ENCODE measurements around the gene MALRD1. TPM values are rescaled to one million over a fixed set of nuclear protein-coding genes. Genes with fewer than 3 reads are reported as not detected.

MALRD1 gene
- polyA plus RNA-seq, 6 donors from 2014 or later: not detected

DNA sequence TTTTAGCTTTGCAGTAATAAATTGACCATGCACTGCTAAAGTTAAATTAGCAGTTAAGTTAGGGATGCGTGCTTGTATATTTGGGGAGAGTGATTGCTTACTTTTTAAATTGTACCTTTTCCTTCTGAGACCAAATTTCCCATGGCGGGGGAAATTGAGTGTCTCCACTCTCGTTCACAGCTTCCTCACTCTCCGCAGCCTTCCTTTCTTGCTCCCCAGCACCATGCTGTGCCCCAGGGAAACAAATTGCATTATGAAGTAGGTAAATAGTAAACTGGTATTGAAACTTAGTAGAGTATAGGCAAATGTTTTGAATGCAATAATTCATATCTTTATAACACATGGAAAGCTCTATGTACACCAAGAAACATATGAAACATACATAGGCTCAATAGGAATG lies 85.4 kb downstream of the MALRD1 start:
- ATAC-seq (ENCODE audit: low read depth in 2 of 2): no peak
- H3K4me1 Mint-ChIP-seq: no peaks in the 10 kb centered on the region
- H3K36me3 Mint-ChIP-seq: no peaks in the 10 kb centered on the region
- DNase-seq: no peak
- no peak overlapping the region for H3K27ac Mint-ChIP-seq
- peaks cover 0 to 4% (median 0%) of the 10 kb centered on the region in 7 donors for H3K9me3 Mint-ChIP-seq
- H3K4me3 Mint-ChIP-seq: no peak overlapping the region
- no peaks in the 10 kb centered on the region for H3K27me3 Mint-ChIP-seq

DNA sequence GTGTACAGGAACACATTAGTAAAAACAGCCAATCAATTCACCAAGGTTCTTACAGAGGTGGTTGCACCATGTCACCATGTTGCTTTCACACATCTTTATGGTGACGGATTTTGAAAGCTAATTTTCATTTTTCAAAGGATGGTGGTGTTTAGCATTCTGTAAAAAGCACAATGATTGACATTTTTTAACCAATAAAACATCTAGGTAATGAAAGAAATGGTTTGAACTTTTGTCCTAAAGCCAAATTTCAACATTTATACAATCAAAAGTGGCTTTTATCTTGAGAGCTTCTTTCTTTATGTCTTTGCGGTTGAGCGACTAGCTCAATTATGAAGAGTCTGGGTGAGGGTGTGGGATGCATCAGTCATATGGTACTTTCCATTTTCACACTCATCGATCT lies 94.4 kb downstream of the MALRD1 start:
- Mint-ChIP-seq H3K36me3 (no peaks in the 10 kb centered on the region), H3K27me3 (no peaks in the 10 kb centered on the region), H3K4me3 (no peak overlapping the region), H3K4me1 (no peaks in the 10 kb centered on the region), H3K9me3 (peaks cover 0 to 15% (median 3%) of the 10 kb centered on the region in 7 donors), H3K27ac (no peak overlapping the region)
- DNase-seq (no peak), ATAC-seq (ENCODE audit: low read depth in 2 of 2) (no peak)

DNA sequence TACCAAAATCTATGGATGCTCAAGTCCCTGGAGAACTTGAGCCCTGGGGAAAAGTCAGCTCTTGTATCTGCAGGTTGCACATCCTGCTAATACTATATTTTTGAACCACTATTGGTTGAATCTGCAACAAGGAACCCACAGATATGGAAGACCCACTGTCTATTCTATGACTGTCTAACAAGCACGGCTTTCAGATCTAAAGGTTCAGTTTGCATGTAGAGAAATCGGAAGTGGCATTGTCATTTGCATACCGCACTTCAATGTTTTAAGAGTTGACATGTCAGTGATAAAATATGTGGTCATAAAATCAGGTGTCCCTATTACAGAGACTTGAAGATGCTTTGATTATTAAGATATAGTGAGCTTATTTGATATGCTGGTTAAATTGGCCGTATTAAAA lies 95.6 kb downstream of the MALRD1 start:
- ATAC-seq (ENCODE audit: low read depth in 2 of 2) (no peak), DNase-seq (no peak)
- H3K9me3 Mint-ChIP-seq: peaks cover 0 to 15% (median 4%) of the 10 kb centered on the region in 7 donors
- no peak overlapping the region for H3K4me3 Mint-ChIP-seq
- H3K36me3 Mint-ChIP-seq: no peaks in the 10 kb centered on the region
- no peaks in the 10 kb centered on the region for H3K4me1 Mint-ChIP-seq
- no peaks in the 10 kb centered on the region for H3K27me3 Mint-ChIP-seq
- no peak overlapping the region for H3K27ac Mint-ChIP-seq

DNA sequence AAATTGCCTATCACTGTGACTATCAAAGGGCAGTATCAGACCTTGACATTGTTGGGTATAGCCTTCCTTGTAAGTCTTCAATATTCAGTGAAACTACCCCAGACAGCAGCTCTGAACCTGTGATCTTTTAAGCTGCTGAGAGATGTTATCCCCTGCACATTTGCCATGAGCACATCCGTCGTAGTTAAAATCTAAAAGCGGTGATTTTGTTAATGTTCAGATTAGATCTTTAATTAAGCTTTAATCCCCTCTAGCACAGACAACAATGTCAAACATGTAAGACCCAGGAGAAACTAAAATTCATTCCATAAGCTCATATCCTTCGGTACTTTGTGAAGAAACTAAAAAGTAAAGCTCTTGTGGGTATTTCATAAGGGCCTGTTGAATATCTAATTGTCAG lies 105.8 kb downstream of the MALRD1 start:
- DNase-seq: no peak
- Mint-ChIP-seq H3K36me3 (no peaks in the 10 kb centered on the region), H3K4me1 (no peaks in the 10 kb centered on the region), H3K9me3 (peaks cover 0 to 6% (median 0%) of the 10 kb centered on the region in 7 donors), H3K27ac (no peak overlapping the region), H3K27me3 (no peaks in the 10 kb centered on the region), H3K4me3 (no peak overlapping the region)
- ATAC-seq (ENCODE audit: low read depth in 2 of 2): no peak

DNA sequence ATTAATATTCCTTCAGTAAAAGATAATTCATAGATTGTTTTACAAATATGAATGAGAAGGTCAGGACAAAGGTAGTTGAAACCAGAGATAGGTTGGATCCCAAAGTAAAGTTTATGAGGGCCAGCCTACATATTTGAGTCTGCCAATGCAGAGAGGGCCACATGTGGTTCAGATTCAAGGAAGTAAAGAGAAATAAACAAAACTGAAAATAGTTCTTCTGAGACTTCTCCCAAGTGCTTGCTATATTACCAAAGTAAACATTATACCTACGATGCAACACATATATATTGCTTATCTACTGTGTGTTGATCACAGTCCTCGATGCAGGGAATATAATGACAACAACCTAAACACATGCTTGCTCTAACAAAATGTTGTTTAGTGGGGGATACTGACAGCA lies 109.8 kb downstream of the MALRD1 start:
- no peak overlapping the region for H3K4me3 Mint-ChIP-seq
- H3K36me3 Mint-ChIP-seq: no peaks in the 10 kb centered on the region
- no peaks in the 10 kb centered on the region for H3K4me1 Mint-ChIP-seq
- peaks cover 0 to 7% (median 0%) of the 10 kb centered on the region in 7 donors for H3K9me3 Mint-ChIP-seq
- DNase-seq (no peak), ATAC-seq (ENCODE audit: low read depth in 2 of 2) (no peak)
- no peaks in the 10 kb centered on the region for H3K27me3 Mint-ChIP-seq
- no peak overlapping the region for H3K27ac Mint-ChIP-seq

DNA sequence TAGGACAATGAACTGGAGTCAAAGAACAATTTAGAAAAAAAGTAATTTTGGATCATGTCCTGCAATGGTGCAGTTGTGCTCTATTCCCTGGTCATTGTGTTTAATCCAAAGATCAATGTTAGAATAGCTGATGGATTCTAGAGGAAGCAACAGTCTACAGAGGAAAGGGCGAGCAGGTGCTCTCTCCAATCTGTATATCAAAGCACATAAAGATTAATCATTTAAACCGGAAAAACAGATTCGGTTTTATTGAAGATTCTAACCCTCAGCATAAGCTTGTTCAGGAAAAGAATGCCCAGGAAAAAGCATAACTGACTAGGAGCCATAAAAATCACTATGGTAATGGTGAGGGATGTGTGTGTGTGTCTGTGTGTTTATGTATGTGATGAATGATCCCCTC lies 110.3 kb downstream of the MALRD1 start:
- no peak overlapping the region for H3K27ac Mint-ChIP-seq
- DNase-seq (no peak), ATAC-seq (ENCODE audit: low read depth in 2 of 2) (no peak)
- H3K27me3 Mint-ChIP-seq: no peaks in the 10 kb centered on the region
- no peaks in the 10 kb centered on the region for H3K36me3 Mint-ChIP-seq
- H3K4me1 Mint-ChIP-seq: no peaks in the 10 kb centered on the region
- H3K4me3 Mint-ChIP-seq: no peak overlapping the region
- peaks cover 0 to 7% (median 0%) of the 10 kb centered on the region in 7 donors for H3K9me3 Mint-ChIP-seq

DNA sequence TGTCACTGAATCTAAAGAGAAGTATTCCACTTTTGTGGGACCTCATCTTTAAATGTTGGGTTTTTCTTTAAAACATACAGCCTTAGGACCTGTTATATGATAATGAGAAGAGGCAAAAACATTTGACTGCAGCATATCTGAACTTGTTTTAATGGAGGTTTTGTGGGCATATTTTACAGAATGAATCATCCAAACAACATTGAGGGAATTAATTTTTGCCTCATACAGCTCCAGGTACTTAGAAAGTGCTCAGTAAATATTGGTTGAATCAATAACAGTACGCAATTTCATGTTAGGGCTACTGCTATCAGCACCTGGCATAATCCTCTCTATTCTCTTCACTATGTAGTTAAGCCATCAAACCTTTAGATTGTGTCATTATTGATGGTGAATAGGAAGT lies 115.9 kb downstream of the MALRD1 start:
- no peaks in the 10 kb centered on the region for H3K36me3 Mint-ChIP-seq
- DNase-seq (no peak), ATAC-seq (ENCODE audit: low read depth in 2 of 2) (no peak)
- H3K4me1 Mint-ChIP-seq: no peaks in the 10 kb centered on the region
- H3K4me3 Mint-ChIP-seq: no peak overlapping the region
- peaks cover 0 to 9% (median 0%) of the 10 kb centered on the region in 7 donors for H3K9me3 Mint-ChIP-seq
- H3K27ac Mint-ChIP-seq: no peak overlapping the region
- no peaks in the 10 kb centered on the region for H3K27me3 Mint-ChIP-seq

DNA sequence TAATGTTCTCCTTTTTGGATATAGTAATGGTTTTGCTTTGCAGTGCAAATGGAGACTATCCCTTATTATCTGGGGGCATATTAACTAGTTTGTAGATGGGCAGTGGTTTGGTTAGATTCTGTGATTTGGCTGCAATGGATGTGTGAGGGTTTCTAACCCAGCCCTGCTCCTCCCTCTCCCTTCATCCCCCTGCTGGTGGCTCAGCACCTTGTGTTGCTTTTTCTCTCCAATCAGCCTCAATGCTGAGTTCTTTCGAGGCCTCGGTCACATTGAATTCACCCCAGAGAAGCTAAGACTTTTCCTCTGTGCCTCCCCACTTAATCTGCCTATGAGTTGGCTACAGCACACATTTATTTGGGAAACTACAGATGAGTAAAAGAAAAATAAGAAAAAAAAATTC lies 120.0 kb downstream of the MALRD1 start:
- DNase-seq (no peak), ATAC-seq (ENCODE audit: low read depth in 2 of 2) (no peak)
- Mint-ChIP-seq H3K27me3 (no peaks in the 10 kb centered on the region), H3K27ac (no peak overlapping the region), H3K36me3 (no peaks in the 10 kb centered on the region), H3K9me3 (peaks cover 0 to 9% (median 0%) of the 10 kb centered on the region in 7 donors), H3K4me1 (no peaks in the 10 kb centered on the region), H3K4me3 (no peak overlapping the region)

DNA sequence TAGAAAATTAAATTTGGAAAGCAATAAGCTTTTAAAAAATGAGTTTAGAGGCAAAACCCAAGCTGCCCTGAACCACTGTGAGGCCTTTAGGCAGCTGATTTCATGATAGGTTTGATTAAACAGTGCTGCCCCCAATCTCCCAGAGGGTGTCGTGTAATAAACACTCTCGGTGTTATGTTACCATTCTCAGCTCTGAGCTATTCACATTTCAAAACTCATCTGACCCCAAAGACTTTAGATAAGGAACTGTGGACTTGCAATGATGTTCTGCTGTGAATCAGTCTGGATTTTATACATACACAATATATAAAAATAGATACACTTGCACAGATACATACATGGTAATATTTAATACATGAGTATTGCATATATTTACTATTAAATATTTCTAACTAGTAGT lies 120.4 kb downstream of the MALRD1 start:
- Mint-ChIP-seq H3K27ac (no peak overlapping the region), H3K9me3 (peaks cover 0 to 9% (median 0%) of the 10 kb centered on the region in 7 donors), H3K27me3 (no peaks in the 10 kb centered on the region), H3K4me3 (no peak overlapping the region), H3K36me3 (no peaks in the 10 kb centered on the region), H3K4me1 (no peaks in the 10 kb centered on the region)
- DNase-seq: no peak
- no peak for ATAC-seq (ENCODE audit: low read depth in 2 of 2)

DNA sequence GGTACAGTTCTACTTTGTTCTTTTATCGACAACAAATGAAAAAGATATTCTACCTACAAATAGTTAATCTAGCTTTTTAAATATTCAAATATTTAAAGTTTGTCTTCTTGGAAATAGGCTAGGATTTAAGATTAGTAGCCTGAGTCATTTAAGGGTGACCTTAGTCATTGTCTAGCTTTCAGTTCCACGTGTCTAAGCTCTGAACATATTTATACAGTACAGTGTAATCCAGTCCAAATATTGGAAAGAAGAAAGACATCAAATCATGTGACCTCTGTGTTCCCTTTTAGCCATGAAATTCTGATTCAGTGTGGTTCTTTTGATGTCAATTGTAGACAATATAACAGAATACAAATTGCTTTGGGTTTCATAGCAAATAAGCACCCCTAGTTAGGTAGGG lies 121.1 kb downstream of the MALRD1 start:
- Mint-ChIP-seq H3K36me3 (no peaks in the 10 kb centered on the region), H3K9me3 (peaks cover 0 to 9% (median 0%) of the 10 kb centered on the region in 7 donors), H3K4me1 (no peaks in the 10 kb centered on the region), H3K27me3 (no peaks in the 10 kb centered on the region), H3K27ac (no peak overlapping the region), H3K4me3 (no peak overlapping the region)
- DNase-seq (no peak), ATAC-seq (ENCODE audit: low read depth in 2 of 2) (no peak)

DNA sequence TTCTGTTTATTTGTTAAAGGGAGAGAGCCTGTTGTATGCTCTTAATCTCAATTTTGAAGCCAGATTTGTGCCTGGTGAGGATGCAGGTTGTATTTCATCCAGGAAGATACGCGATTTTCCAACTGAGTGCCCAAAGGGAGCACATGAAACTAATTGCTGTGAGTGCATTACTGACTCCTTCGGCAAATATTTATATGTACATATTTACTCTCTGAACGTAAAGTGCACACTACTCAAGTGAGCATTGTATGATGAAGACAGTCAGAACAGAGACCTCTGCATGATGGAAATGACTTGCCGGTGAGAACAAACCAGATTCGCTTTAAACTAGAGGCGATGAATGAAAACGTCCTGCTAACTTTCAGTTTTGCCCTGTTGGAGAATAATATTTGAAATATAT lies 130.1 kb downstream of the MALRD1 start:
- H3K27me3 Mint-ChIP-seq: no peaks in the 10 kb centered on the region
- ATAC-seq (ENCODE audit: low read depth in 2 of 2) (no peak), DNase-seq (no peak)
- H3K36me3 Mint-ChIP-seq: no peaks in the 10 kb centered on the region
- H3K27ac Mint-ChIP-seq: no peak overlapping the region
- H3K4me1 Mint-ChIP-seq: no peaks in the 10 kb centered on the region
- peaks cover 0 to 6% (median 3%) of the 10 kb centered on the region in 7 donors for H3K9me3 Mint-ChIP-seq
- no peak overlapping the region for H3K4me3 Mint-ChIP-seq

DNA sequence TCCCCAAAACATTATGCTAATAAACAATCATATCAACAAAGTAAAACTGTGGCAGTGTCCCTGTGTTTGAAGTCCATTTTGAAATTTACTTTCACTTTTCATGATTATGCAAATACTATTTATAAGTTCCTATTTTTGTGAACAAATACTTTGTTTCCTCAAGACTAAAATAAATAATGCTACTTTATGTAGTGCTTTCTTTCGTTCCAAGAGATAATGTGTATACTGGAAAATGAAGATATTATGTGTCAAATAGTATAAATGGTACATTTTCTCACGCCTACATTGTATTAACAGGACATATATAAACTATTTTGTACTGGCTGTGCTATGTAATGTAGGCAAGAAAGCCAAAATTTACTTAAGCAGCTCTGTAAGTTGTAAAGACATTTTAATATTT lies 136.3 kb downstream of the MALRD1 start:
- no peak for DNase-seq
- H3K27me3 Mint-ChIP-seq: no peaks in the 10 kb centered on the region
- no peaks in the 10 kb centered on the region for H3K4me1 Mint-ChIP-seq
- H3K9me3 Mint-ChIP-seq: peaks cover 0 to 26% (median 6%) of the 10 kb centered on the region in 7 donors
- H3K27ac Mint-ChIP-seq: no peak overlapping the region
- no peak for ATAC-seq (ENCODE audit: low read depth in 2 of 2)
- H3K36me3 Mint-ChIP-seq: no peaks in the 10 kb centered on the region
- H3K4me3 Mint-ChIP-seq: no peak overlapping the region

DNA sequence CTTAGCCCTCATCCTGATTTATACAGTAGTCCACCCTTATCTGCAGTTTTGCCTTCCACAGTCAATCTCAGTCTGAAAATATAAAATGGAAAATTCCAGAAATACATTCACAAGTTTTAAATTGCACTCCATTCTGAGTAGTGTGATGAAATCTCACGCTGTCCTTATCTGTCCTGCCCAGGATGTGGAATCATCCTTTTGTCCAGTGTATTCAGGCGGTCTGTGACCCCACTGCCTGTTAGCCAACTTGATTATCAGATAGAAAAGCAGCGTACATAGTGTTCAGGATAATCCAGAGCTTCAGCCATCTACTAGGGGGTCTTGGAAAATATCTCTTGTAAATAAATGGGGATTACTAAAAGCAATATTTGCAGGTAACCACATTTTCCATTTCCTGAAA lies 146.3 kb downstream of the MALRD1 start:
- ATAC-seq (ENCODE audit: low read depth in 2 of 2) (no peak), DNase-seq (no peak)
- Mint-ChIP-seq H3K27ac (no peak overlapping the region), H3K9me3 (peaks cover 0 to 7% (median 2%) of the 10 kb centered on the region in 7 donors), H3K4me3 (no peak overlapping the region), H3K4me1 (no peaks in the 10 kb centered on the region), H3K27me3 (no peaks in the 10 kb centered on the region), H3K36me3 (no peaks in the 10 kb centered on the region)

DNA sequence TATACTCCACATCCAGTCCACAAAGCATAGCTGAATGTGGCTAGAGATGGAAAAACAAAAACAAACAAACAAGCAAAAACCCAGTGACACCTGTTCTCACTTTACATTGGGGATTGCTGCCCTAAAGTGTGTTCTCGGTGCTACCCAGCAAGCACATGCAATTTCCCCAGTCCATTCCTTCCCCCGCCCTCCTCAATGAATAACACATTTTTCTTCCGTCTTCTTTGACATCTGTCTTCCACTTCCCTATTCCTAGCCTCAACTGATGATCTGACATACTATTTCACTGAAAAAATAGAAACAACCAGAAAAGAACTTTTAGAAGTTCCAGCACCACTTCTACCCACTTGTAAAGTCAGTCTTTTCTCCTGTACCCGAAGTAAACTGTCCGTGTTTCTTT lies 147.1 kb downstream of the MALRD1 start:
- DNase-seq (no peak), ATAC-seq (ENCODE audit: low read depth in 2 of 2) (no peak)
- Mint-ChIP-seq H3K27ac (no peak overlapping the region), H3K4me1 (no peaks in the 10 kb centered on the region), H3K9me3 (peaks cover 0 to 3% (median 0%) of the 10 kb centered on the region in 7 donors), H3K36me3 (no peaks in the 10 kb centered on the region), H3K27me3 (no peaks in the 10 kb centered on the region), H3K4me3 (no peak overlapping the region)

DNA sequence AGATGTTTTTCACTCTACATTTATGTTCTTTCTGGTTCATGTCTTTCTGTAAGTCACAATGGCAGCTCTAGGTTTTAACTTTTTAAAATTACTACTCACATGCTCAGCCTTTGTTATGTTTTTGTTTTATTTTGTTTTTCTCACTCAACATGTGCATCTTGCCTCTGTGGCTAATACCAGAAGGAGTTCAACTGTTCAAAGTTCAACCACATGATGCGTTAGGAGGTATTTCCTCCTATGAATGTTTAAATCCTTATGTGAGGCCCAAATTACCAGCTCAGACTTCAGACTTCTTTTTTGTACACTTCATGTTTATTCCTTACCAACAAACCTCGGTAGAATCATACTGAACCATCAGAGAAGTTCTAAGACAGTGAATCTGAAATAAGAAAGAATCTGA lies 151.6 kb downstream of the MALRD1 start:
- DNase-seq (no peak), ATAC-seq (ENCODE audit: low read depth in 2 of 2) (no peak)
- H3K36me3 Mint-ChIP-seq: no peaks in the 10 kb centered on the region
- H3K4me3 Mint-ChIP-seq: no peak overlapping the region
- H3K9me3 Mint-ChIP-seq: peaks cover 0 to 2% (median 0%) of the 10 kb centered on the region in 7 donors
- H3K27me3 Mint-ChIP-seq: no peaks in the 10 kb centered on the region
- H3K27ac Mint-ChIP-seq: no peak overlapping the region
- no peaks in the 10 kb centered on the region for H3K4me1 Mint-ChIP-seq

All from naive B cell (primary cell).